Stimulated activated CD4-positive, alpha-beta T cell treated with anti-CD3 and anti-CD28 coated beads, Interleukin-12 subunit alpha, Interleukin-12 subunit beta, amount 100 ng/mL, for 4 hours (primary cell): ENCODE measurements around the gene NXPH4.

ENCODE experiments used
- DNase-seq: peaks from one replicate; pipeline ENCODE4 v3.0.0-alpha.2; 2020

NXPH4 gene

DNA sequence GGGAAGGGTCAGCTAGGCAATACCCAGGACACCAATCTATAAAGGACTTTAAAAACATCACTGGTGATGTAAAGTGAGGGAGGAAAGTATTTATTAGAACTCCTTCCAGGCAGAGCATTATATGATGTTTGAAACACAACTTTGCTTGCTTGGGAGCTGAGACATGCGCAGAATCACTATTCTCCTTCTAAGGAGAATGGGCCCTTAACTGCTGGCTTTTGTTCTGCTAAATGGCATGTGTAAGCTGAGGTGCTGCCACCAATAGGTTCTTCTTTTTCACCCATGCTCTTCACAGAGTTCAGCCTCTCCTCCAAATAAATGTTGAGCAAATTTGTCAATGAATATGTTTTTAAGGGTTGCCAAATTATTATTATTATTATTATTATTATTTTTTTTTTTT, 30.4 kb downstream of the NXPH4 start:
- no peak for DNase-seq

DNA sequence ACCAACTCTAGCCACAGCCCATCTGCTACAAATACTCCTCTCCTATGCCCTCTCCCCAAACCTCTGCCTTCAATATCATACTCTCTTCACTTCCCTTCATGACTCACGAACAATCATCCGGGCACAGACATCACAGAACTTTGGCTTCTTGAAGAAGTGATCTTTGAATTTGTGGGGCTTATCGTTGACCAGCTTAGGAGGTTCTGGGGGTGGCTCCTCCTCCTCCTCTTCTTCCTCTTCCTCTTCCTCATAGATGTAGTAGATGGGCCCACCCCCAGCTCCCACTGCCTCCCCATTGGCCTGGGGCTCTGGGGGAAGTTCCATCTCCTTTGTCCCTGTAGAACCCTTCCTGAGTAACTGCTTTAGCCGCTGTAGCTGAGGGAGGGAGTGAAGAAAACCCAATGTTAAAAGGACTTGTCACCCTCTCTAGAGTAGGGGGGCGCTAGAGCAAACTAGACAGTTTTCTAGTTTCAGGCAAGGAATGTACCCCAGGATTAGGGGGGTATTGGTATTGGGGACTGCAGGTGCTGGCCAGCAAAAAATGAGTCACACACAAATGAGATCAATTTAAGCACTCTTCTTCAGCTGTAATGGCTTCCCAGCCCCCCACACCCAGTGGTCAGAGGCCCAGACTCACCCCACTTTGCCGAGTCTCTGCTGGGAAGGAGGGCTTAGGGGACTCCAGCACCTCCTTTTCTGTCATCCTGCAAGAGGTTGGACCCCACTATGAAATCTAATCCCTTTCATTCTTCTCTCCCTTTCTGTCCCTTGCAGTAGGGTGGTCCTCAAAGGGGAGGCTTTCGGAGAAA, 32.5 kb downstream of the NXPH4 start:
- DNase-seq = no peak

DNA sequence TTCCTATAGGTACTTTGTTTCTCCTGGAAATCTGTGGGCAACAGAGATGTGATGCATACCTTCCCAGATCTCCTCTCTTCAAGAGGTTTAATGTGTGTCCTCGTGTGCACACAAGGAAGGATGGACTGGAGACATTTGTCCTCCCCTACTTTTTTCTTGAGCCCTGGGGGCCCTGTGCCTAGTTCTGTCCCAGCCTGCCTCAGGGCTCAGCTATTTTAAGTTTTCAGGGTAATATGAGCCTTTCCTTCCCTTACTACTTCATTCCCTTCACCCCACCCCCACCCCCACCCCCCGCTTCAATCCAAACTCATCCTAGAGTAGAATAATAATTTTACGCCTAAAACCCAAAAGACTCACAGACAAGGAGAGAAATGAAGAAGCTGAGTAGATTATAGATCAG, 33.9 kb downstream of the NXPH4 start:
- no peak for DNase-seq

DNA sequence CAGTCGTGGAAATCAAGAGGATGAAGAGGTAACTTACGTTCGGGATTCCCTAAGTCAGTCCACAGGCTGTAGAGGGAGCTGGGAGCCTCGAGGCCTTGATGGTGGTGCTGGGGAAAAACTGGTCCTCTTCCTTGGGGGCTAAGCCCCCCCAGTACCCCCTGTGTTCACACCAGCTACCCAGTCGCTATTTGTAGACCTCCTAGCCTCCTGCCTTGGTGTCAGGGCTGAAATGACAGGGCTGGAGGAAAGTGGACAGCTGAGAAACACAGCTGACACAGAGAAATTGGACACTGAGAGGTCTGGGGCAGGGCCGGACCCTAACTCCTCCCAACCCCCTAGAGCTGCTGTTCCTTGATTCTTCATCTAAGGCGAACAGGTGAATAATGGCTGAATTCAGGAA, 34.4 kb downstream of the NXPH4 start, which contains the start of gene STAC3:
Gene STAC3 (minus strand): TSS at position 232 of the 400 bp plus-strand sequence. CDS start 1,551 bp downstream, outside the sequence.
- no peak for DNase-seq

DNA sequence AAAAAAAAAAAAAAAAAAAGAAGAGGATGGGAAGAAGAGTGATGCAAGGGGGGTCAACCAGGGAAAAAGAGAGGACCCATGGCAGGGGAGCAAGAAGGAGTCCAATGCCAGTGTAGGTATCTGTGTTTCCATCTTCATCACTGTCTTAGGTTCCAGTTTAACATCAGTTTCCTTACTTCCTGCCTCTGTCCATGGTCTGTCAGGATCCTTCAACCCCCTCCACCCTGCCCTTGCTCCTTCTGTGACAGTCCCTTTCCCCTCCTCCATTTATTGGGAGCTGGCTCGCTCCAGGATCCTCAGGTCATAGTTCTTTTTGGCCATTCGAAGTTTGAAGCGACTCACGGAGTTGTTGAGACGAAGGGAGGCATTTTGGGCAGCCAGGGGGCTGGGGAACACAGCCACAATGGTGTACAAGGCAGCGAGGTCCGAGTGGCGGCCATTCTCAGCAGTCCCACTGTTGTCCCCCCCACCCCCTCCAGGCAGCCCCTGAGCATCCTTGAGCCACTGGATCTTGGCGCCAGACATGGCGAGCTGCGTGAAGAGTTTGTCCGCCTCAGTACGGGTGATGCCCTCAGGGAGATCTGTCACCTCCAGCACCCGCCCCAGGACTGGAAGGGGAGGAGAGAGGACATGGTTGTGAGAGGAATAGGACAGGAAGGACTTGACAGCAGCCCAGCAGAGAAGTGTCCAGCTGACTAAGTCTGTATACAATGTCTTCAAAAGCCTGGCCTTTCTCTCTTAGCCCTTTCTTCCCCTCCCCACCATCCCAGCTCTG, 38.1 kb downstream of the NXPH4 start:
- DNase-seq = no peak

DNA sequence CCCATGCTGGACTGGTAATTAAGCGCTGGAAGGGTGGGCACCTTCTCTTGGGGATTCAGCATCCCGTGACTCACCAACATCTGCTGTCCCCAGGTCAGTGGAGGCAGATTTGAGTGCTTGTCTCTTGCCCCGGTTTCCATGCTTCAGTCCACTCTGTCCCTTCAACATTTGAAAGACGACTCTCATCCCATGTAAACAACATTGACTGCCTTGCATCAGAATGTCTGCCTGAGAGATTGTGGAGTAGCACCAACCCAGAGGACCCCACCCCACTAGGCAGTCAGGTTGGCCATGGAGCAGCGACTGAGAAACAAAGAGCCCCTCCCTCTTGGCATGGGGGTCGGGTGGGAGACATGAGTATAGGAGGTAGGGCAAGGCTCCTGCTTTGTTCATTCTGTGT, 39.3 kb downstream of the NXPH4 start:
- DNase-seq = no peak

DNA sequence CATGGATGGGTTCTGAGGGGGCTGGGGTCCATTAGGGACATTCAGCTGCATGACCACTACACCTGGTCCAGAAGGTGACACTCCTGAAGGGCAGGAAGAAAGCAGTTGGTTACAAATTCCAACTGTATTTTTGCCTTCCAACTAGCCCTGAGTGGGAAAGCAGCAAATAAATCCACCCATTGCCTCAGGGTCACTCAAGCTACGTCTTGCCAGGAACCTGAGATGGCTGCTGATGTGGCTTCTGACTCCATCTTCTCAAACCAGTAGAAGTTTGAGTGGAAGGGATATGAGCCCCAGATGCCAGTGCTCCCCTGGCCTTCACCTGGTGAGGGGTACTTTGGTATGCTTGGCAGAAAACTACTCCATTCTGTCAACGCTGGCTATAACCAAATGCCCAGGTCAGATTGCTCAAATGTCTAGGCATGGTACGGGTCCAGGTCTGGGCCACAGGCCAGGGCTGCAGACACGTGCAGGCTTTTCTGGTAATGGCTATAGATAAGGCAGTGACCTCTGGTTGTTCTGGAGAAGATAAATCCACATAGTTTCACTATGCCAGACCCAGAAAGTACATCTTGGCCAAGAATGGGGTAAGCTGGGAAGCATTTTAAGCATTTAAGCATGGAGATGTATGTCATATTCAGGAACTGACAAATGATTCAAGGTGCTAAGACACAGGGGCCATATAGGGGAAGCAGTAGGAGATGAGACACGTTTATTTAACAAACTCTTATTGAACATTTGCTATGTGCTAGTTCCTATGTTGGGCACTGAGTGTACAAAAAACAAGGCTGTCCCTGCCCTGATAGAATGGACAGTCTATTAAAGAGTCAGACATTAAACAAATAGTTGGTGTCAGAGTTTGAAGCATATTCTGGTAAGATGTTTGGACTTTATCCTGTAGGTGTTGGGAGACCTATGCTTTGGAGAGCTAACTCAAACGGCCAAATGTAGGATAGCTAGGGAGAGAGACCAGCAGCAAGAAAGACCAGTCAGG, 42.7 kb downstream of the NXPH4 start:
- no peak for DNase-seq

DNA sequence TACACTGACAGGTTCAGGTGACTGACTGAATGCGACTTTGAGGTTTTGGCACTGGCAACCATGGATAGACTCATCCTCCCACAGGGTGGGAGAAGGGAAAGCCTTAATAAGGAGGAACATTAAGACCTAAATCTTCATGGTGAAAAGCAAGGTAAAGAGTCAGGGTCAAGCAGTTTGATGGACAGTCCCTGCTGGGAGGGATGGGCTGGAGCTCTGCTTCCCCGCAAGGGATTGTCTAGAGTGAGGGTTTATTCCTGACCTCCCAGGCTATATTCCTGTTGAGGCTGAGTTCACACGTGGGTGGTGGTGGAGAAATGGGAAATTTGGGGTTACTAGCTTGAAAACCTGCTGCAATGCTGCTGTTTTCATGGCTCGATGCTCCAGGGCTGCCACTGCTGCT, 43.8 kb downstream of the NXPH4 start:
- no peak for DNase-seq

DNA sequence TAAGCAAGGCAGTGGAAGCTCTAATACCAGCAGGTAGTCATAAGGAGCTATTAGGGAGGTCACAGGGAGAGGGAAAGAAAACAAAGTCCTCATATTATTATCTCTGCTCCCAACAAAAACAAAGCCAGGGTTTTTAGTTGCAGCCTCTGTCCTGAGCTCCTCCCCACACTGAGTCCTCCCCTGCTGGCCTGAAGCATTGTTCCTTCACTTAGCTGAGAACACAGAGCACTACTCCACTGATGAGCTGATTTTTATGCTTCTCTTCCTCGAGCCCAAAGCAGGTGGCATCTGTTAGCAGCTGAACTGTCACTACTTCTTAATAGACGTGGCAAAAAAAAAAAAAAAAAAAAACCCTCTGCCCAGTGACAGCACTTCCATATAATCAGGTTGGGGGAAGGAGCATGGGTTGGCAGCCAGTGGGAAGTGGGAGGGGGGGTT, 44.9 kb downstream of the NXPH4 start:
- DNase-seq = no peak

DNA sequence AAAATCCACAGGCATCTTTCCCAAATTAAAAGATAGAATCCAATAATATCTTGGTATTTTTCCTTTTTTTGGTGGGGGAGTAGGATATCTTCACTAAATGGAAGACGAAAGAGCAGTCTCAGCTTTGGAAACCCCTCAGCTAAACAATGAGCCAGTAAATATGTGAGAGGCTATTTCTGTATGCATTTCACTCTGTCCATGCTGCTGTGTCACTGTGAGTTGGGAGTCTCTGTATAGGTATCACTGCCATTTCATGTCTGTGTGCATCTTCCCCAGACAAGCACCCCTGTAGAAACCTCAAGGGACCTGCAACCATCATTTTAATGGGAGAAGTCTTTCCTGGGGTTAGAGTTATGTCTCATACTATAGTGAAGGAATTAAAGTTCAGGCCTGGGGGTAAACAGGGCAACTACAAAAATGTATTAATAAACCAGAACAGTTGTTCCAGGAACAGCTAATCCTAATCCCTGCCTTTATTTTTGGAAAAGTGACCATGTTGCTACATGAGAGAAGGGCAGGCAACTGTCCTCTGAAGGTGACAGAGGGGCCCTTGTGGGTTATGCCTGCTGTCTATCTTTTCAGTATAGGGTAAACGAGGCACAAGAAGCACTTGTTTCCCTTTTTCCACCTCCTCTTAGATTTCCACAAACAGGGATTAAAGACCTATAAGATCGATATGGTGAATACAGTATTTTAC, 45.7 kb downstream of the NXPH4 start:
- DNase-seq = no peak

DNA sequence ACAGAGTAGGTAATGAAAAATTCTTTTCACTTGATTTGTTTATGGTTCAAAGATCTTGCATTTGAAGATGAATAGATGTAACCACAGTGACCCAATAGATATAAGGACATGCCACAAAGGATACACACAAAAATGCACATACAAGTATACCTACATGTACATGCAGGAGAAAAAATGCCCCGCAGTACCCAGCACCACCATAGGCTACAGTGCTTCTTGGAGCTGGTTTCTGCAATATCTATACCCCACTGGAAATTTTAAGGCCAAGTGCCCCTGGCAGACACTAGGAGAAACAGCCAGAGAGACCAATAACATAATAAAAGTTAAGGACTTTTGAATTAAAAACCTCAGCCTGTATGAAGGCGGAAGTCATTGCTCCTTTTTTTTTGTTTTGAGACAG, 46.5 kb downstream of the NXPH4 start:
- no peak for DNase-seq

DNA sequence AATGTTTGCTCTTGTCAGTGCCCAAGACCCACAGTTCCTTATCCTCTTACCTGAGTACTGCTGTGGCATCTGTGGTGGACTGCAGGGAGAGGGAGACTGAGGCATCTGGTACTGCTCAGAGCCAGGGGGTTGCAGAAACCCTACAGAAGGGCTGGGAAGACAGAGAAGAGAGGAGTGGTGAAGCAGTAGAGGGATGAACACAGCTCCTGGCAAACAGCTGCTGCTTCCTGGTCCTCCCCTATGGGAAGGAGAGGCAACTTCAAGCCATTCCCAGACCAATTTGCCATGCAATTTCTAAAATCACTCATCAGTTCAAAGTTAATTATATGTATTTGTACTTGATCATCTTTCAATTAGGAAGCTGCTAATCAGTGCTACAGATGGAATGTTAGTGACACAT, 50.1 kb downstream of the NXPH4 start:
- no peak for DNase-seq

DNA sequence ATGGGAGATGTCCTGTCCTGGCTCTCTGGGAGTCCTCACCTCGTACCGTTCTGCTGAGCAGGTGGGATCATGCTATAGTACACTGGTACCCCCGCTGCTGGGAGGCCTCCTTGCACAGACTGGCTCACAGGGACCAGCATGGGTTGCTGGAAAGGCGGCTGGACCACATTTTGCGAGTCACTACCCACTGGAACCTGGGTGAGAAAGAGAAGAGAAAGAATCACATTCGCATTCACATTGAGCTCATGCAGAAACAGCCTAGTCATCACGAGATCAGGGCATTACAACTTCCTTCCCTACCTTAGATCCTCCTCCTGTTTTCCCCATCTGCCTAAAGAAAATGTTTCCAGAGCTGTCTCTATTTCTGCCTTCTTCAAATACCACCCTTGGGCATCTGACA, 51.7 kb downstream of the NXPH4 start:
- DNase-seq = no peak

DNA sequence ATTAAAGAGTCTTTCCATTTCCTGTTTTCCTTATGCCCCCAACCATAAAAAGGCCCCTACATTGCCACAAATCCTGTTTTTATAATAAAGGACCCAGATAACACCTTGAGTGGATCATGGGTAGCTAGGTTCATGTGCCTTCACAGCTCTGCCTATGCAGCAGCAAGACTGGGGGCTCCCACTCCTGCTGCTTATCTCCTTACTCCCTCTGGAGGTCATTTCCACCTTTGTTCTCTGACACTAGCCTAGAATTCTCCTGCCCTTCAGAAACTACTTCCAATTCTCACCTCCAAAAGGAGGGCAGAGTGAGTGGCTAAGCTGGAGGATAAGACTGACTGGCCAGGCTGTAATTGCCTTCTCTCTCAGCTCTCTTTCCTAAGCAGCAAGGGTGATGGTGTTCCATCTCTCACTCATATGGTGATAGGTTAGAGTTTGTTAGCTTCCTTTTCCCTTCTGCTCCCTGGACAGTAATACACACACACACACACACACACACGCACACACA, 54.4 kb downstream of the NXPH4 start:
- DNase-seq = no peak

DNA sequence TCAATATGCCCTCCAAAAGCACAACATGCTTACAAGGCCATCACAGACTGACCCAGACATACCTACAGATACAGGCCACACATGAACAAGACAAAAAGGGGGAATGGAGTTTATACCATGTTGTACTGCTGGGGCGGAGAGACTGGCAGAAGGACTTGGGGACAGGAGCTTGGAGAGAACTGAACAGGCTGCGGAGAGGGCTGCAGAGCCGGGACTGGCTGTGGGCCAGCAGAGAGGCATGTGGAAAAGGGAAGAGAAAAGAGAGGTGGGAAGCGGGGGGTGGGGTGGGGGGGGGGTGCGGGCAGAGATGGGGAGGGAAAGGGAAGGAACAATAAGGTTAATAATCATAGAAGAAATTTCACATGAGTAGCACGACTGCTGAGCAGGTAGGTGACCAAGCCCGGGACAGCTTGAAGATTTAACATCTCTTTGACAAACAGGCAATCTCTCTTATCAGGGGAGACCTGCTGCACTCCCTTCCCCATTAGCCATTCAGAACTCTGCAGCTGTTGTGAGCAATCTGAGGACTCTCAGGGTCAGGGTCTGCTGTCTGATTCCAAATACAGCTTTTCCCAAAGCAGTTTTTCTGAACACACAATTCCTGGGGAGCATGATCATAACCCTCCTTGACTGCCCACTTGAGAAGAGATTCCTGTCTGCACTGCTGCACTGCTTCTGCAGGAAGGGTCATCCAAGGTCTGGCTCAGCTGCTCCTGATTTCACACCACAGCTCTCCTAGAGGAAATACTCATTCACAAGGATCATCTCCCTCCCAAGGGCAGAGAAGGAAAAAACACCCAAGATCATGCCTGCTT, 56.0 kb downstream of the NXPH4 start:
- DNase-seq = no peak

DNA sequence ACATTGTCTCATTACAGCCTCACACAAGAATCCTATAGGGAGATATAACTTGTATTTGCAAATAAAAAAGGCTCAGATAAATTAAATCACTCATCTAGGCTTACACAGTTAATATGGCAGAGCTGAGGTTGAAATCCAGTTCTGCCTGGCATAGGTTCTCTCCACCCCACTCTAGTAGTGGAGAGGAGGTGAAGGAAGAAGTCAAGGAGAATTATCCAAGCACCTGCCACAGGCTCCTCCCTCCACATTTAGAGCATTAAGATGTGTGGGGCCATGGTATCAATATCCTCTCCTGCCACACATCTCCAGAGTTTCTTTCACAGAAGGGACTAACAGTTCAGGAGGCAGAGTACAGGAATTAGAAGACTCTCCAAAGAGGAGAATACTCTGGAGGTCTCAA, 56.9 kb downstream of the NXPH4 start:
- no peak for DNase-seq
